Skeletal muscle cell (primary cell): ENCODE measurements around the gene CACNA1H.

Source experiments
- DNase-seq: peaks from one replicate; pipeline ENCODE4 v3.0.0-alpha.2; 2010; ENCODE audit warnings: low read depth
- H3K4me3 ChIP-seq: 2 replicates; pipeline ENCODE4 v1.5.1; 2011; ENCODE audit warnings: low read depth, mild to moderate bottlenecking, control low read depth, low read length, moderate library complexity

Gene CACNA1H

DNA sequence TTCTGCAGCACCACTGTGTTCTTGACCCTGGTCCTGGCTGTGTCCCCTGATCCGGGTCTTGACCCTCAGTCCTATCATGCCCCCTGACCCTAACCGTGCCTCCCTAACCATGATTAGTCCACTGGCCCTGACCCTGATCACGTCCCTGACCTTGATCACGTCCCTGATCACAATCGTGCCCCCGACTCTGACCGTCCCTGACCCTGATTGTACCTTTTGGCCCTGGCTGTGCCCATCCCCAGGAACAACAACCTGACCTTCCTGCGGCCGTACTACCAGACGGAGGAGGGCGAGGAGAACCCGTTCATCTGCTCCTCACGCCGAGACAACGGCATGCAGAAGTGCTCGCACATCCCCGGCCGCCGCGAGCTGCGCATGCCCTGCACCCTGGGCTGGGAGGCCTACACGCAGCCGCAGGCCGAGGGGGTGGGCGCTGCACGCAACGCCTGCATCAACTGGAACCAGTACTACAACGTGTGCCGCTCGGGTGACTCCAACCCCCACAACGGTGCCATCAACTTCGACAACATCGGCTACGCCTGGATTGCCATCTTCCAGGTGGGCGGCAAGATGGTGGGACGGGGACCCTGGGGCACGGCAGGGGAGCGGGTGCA is 47.2 kb downstream of the CACNA1H start:
- DNase-seq, result no peak
- H3K4me3 ChIP-seq, result no peak overlapping the region

DNA sequence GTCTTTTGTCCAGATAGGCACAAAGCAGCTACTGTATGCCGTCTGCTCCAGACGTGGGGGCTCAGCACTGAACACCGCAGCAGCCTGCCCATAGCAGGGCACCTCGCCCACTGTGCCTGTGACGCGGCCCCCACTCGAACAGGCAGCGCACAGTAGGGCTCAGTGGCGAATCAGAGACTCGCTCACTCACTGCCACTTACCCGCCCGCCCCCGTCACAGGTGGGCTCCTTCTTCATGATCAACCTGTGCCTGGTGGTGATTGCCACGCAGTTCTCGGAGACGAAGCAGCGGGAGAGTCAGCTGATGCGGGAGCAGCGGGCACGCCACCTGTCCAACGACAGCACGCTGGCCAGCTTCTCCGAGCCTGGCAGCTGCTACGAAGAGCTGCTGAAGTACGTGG is 48.5 kb downstream of the CACNA1H start:
- no peak overlapping the region for H3K4me3 ChIP-seq
- no peak for DNase-seq

DNA sequence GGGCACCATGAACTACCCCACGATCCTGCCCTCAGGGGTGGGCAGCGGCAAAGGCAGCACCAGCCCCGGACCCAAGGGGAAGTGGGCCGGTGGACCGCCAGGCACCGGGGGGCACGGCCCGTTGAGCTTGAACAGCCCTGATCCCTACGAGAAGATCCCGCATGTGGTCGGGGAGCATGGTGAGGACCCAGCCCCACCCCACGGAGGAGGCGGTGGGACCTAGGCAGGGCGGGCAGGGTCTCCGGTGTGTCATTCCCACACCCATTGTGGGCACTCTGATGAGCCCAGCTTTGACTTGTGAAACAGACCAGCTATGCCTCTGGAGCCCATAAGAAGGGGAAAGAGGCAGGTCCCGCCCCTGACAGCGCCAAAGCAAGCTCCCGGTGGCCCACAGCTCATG is 49.4 kb downstream of the CACNA1H start:
- no peak for DNase-seq
- no peak overlapping the region for H3K4me3 ChIP-seq

- no peak for DNase-seq
- no peak overlapping the region for H3K4me3 ChIP-seq
Measured at GRCh38 chr16:1204933-1205332, 52.0 kb downstream of the CACNA1H start.

- H3K4me3 ChIP-seq, result no peak overlapping the region
- DNase-seq, result no peak
Measured at GRCh38 chr16:1206326-1206725, 53.4 kb downstream of the CACNA1H start.

GRCh38 chr16:1206786-1207185 is 53.9 kb downstream of the CACNA1H start:
- H3K4me3 ChIP-seq, result no peak overlapping the region
- DNase-seq, result no peak

DNA sequence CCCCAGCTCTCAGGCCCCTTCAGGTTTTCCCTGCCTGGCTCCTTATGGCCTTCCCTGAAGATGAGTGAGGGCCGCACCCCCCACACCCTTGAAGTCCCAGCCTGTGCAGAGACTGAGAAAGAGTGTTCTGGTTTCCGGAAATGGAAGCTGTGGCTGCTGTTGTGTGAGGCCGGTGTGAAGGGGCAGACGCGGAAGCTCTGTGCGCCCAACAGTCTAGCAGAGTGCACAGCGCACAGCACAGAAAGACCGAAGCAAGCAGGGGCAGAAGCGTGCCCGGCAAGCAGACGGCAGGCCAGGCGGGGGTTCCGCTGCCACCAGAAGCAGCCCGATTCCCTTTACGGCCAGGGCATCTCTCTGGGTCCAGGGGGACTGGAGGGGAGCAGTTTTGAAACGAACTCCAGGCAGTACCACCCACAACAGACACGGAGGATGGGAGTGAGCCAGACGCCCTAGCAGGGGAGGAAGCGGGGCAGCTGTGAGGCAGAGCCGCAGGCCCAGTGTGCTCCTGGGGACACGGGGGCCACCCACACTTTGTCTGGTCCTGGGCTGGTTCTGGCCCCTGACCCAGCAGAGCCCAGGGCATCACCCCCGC is 55.4 kb downstream of the CACNA1H start:
- H3K4me3 ChIP-seq, result no peak overlapping the region
- DNase-seq, result no peak

- no peak overlapping the region for H3K4me3 ChIP-seq
- no peak for DNase-seq
Measured at GRCh38 chr16:1209081-1209480, 56.2 kb downstream of the CACNA1H start.

DNA sequence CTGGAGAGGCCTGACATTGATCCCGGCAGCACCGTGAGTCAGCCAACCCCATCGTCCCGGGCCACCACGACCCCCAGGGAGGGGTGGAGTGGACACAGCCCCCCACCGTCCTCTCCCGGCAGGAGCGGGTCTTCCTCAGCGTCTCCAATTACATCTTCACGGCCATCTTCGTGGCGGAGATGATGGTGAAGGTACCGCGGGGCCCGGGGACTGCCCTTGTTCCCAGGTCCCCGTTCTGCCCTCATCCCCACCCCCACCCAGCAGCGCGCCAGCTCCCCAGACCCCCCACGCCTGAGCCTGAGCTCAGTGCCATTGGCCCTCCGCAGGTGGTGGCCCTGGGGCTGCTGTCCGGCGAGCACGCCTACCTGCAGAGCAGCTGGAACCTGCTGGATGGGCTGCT is 57.6 kb downstream of the CACNA1H start:
- no peak for DNase-seq
- H3K4me3 ChIP-seq, result no peak overlapping the region

DNA sequence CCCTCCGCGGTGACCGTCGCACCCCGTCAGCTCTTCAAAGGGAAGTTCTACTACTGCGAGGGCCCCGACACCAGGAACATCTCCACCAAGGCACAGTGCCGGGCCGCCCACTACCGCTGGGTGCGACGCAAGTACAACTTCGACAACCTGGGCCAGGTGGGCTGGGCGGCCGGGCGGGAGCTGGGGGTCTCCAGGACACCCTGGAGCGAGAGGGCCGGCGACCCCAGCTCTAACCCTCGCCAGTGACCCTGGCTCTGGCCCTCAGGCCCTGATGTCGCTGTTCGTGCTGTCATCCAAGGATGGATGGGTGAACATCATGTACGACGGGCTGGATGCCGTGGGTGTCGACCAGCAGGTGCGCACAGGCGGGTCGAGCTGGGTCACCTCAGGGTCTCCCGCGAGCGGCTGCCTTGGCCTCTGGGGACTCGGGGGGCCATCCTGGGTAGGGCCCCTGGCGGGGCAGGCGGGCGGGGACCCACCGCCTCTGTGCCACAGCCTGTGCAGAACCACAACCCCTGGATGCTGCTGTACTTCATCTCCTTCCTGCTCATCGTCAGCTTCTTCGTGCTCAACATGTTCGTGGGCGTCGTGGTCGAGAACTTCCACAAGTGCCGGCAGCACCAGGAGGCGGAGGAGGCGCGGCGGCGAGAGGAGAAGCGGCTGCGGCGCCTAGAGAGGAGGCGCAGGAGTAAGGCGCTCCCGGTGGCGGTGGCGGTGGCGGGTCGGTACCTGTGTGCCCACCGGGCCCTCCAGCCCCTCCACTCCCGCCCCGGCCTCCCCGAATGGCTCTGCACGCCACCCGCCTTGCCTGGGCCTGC is 58.8 kb downstream of the CACNA1H start:
- DNase-seq, result no peak
- H3K4me3 ChIP-seq, result no peak overlapping the region

GRCh38 chr16:1212616-1213194 is 59.8 kb downstream of the CACNA1H start:
- no peak for DNase-seq
- no peak overlapping the region for H3K4me3 ChIP-seq

- no peak for DNase-seq
- H3K4me3 ChIP-seq, result no peak overlapping the region
Measured at GRCh38 chr16:1213231-1213630, 60.3 kb downstream of the CACNA1H start.

GRCh38 chr16:1213796-1214372 is 61.0 kb downstream of the CACNA1H start:
- no peak for DNase-seq
- no peak overlapping the region for H3K4me3 ChIP-seq

DNA sequence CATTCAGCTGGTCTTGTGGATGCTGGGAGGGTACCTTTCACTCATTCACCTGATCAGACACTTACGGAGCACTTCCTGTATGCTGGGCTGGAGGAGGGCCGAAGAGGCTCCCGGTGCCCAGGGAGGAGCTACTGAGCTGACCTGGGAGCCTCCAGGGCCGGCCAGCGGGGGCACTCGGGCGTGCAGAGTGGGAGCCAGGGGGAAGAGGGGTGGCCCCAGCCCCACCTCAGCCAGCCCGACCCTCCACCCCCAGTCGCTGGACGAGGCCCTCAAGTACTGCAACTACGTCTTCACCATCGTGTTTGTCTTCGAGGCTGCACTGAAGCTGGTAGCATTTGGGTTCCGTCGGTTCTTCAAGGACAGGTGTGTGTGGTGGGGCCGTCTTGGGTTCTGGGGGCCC is 61.8 kb downstream of the CACNA1H start:
- no peak overlapping the region for H3K4me3 ChIP-seq

DNA sequence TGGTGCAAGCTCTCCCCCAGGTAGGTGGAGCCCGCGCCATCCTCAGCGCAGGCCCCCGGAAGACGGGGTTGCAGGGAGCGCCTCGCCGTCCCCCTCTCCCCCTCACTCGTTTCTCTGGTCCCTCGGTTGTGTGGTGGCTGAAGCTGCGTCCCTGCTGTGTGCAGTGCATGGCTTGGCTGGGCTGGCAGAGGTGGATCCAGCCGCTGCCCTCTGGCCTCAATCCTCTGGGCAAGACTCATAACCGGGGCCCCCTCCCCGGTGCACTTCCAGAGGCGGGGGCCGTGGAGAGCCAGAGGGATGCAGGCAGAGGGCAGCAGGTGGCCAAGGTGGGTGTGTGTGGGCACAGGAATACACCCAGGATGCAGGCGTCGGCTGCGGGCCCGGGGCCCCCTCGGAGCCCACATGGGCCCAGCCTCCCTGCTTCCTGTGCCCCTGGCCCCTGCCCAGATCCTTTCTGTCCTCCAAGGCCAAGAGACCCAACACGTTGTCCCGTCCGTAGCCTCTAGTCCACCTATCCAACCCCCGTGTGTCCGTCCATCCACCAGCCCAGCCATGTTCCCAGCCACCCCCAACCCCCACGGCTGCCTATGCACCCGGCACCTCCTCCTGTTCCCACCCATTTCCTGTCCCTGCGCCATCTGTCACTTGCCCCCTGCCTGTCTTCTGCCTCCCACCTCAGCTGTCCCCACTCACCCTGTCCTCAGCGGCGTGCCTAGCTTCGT is 62.8 kb downstream of the CACNA1H start:
- DNase-seq, result no peak
- H3K4me3 ChIP-seq, result no peak overlapping the region

More for the DNA sequence above, 61.8 kb downstream of the CACNA1H start:
- no peak for DNase-seq

DNA sequence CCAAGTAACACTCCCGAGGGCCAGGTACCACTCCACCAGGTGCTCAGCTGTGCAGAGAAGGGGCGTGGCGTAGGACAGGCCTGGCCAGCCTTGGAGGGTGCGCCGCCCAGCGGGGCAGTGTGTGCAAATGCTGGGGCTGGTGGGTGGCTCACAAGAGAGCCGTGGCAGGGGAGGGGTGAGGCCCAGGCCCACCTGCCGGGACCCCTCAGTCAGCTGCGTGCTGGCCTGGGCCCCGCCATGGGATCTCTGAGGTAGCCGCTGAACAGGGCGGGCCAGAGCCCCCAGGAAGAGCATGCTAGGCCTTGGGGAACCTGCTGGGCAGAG is 63.4 kb downstream of the CACNA1H start:
- H3K4me3 ChIP-seq, result no peak overlapping the region
- no peak for DNase-seq

- no peak for DNase-seq
- no peak overlapping the region for H3K4me3 ChIP-seq
Measured at GRCh38 chr16:1216681-1217400, 63.9 kb downstream of the CACNA1H start.

- H3K4me3 ChIP-seq, result no peak overlapping the region
- DNase-seq, result no peak
Measured at GRCh38 chr16:1217526-1217925, 64.6 kb downstream of the CACNA1H start.
